Breast epithelium (tissue), 4 donors: ENCODE results near the gene ADAMTS19. TPM values are rescaled to one million over a fixed set of nuclear protein-coding genes. Genes with fewer than 3 reads are reported as not detected.

Experiments
- DNase-seq, 2 donors: peaks; one replicate each; pipeline ENCODE4 v3.0.0-alpha.2; 2019; ENCODE audit warnings: low spot score in 2 of 2
- H3K27ac ChIP-seq, 2 donors: fragments of 200-600 bp; sonication (generic) in 1 of 2; one replicate each; pipeline ENCODE4 v1.5.1; 2016 to 2019; ENCODE audit warnings: mild to moderate bottlenecking in 1 of 2
- H3K27me3 ChIP-seq, 2 donors: fragments of 200-600 bp; sonication (generic) in 1 of 2; one replicate each; pipeline versions ENCODE4 v1.5.1 to v1.6.0; 2017 to 2019; ENCODE audit warnings: control low read depth in 1 of 2, mild to moderate bottlenecking in 1 of 2
- H3K36me3 ChIP-seq: fragments of 200-600 bp; one replicate; pipeline ENCODE4 v1.5.1; 2019
- H3K4me1 ChIP-seq, 2 donors: fragments of 200-600 bp; sonication (generic); one replicate each; pipeline ENCODE4 v1.5.1; 2016 to 2019; ENCODE audit warnings: control low read depth in 1 of 2
- H3K4me3 ChIP-seq, 3 donors: fragments of 200-600 bp; sonication (generic); 1 replicate in 2 of 3; 2 replicates in 1 of 3; pipeline ENCODE4 v1.5.1; 2016 to 2019; ENCODE audit warnings: mild to moderate bottlenecking in 3 of 3, moderate library complexity in 2 of 3
- H3K9me3 ChIP-seq, 2 donors: fragments of 200-600 bp; sonication (generic) in 1 of 2; one replicate each; pipeline ENCODE4 v1.5.1; 2016 to 2019; ENCODE audit warnings: control low read depth in 1 of 2
- POLR2A ChIP-seq: fragments of 450-650 bp; IDR thresholded peaks from one replicate; pipeline ENCODE4 v1.6.1; 2016; ENCODE audit warnings: antibody characterized with exemption, mild to moderate bottlenecking, moderate library complexity
- POLR2AphosphoS5 ChIP-seq, 3 donors: sonication (generic); formaldehyde crosslinking; IDR thresholded peaks; one replicate each; pipeline ENCODE4 v1.6.1; 2017; ENCODE audit warnings: antibody characterized with exemption in 3 of 3
- intact Hi-C: fragments of 100-400 bp; cut with DNase I; formaldehyde crosslinking; loops from one replicate; pipeline ENCODE4 v1.15.1; 2023; ENCODE audit warnings: low total_unique reads
- total RNA-seq, 3 donors: library from RNA; depleted of rRNA; stranded (reverse); fragments of >200 nt; gene quantifications; one replicate each; pipeline ENCODE4 v1.1.0, GENCODE V29; 2016
- TF ChIP-seq, protein P1 (sequence below), 3 donors: fragments of 450-650 bp; IDR thresholded peaks; one replicate each; pipeline ENCODE4 v1.5.1; 2016 to 2017; ENCODE audit warnings: antibody characterized with exemption in 3 of 3, mild to moderate bottlenecking in 3 of 3, moderate library complexity in 3 of 3

Gene ADAMTS19
- total RNA-seq, 3 donors from 2014 or later: 0.29 to 0.98 TPM; not detected in 1

DNA sequence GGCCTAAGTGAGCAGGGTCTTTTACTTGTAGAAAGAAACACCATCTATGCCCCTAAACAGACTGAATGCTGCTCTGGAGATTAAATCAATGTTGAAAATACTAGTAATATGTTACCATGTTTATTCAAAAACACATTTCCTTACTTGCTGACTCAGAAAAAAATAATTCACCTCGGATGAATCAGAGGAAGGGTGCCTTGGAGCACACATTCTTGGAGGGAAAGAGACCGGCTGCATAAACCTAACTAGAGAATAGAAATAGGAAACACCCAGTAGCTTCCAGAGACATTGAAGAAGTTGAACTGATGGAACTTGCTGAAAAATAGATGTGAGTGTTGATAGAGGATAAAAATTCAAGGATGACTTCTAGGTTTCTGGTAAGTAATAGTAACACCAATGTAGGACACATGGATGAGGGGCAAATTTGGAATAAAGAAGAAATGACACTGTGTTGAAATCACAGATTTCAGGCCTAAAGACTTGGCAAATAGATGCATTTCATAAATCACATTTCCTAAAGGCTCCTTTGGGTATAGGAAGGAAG lies 210.9 kb downstream of the ADAMTS19 start:
- Histone ChIP-seq H3K9me3 (peaks cover 9 to 22% of the 10 kb centered on the region in 2 donors), H3K4me1 (no peaks in the 10 kb centered on the region), H3K27ac (no peak overlapping the region), H3K4me3 (no peak overlapping the region), H3K27me3 (no peaks in the 10 kb centered on the region), H3K36me3 (no peaks in the 10 kb centered on the region)
- TF ChIP-seq POLR2A (no peak), POLR2AphosphoS5 (IDR thresholded peaks at IDR 0.05) (no peak)
- TF ChIP-seq, protein P1, sequence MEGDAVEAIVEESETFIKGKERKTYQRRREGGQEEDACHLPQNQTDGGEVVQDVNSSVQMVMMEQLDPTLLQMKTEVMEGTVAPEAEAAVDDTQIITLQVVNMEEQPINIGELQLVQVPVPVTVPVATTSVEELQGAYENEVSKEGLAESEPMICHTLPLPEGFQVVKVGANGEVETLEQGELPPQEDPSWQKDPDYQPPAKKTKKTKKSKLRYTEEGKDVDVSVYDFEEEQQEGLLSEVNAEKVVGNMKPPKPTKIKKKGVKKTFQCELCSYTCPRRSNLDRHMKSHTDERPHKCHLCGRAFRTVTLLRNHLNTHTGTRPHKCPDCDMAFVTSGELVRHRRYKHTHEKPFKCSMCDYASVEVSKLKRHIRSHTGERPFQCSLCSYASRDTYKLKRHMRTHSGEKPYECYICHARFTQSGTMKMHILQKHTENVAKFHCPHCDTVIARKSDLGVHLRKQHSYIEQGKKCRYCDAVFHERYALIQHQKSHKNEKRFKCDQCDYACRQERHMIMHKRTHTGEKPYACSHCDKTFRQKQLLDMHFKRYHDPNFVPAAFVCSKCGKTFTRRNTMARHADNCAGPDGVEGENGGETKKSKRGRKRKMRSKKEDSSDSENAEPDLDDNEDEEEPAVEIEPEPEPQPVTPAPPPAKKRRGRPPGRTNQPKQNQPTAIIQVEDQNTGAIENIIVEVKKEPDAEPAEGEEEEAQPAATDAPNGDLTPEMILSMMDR (IDR thresholded peaks at IDR 0.05): no peak
- no peak for DNase-seq
- intact Hi-C loops: no loop called here

- Histone ChIP-seq H3K27me3 (no peaks in the 10 kb centered on the region), H3K4me3 (no peak overlapping the region), H3K9me3 (peaks cover 9 to 22% of the 10 kb centered on the region in 2 donors), H3K4me1 (no peaks in the 10 kb centered on the region), H3K27ac (no peak overlapping the region), H3K36me3 (no peaks in the 10 kb centered on the region)
- intact Hi-C loops: no loop called here
- TF ChIP-seq, protein P1 (IDR thresholded peaks at IDR 0.05): no peak
- TF ChIP-seq POLR2AphosphoS5 (IDR thresholded peaks at IDR 0.05) (no peak), POLR2A (no peak)
- DNase-seq: no peak
Observed at GRCh38 chr5:129672006-129672405, 211.9 kb downstream of the ADAMTS19 start.

GRCh38 chr5:129679671-129680070 lies 219.6 kb downstream of the ADAMTS19 start:
- Histone ChIP-seq H3K9me3 (no peaks in the 10 kb centered on the region), H3K27ac (no peak overlapping the region), H3K4me3 (no peak overlapping the region), H3K27me3 (no peaks in the 10 kb centered on the region), H3K4me1 (no peaks in the 10 kb centered on the region), H3K36me3 (no peaks in the 10 kb centered on the region)
- no peak for DNase-seq
- intact Hi-C loops: no loop called here
- TF ChIP-seq POLR2A (no peak), POLR2AphosphoS5 (IDR thresholded peaks at IDR 0.05) (no peak)
- TF ChIP-seq, protein P1 (IDR thresholded peaks at IDR 0.05): no peak

- DNase-seq: no peak
- no peak overlapping the region for H3K27ac ChIP-seq
- H3K27me3 ChIP-seq: no peaks in the 10 kb centered on the region
- H3K36me3 ChIP-seq: no peaks in the 10 kb centered on the region
- TF ChIP-seq POLR2A (no peak), POLR2AphosphoS5 (IDR thresholded peaks at IDR 0.05) (no peak)
- TF ChIP-seq, protein P1 (IDR thresholded peaks at IDR 0.05): no peak
- H3K4me3 ChIP-seq: no peak overlapping the region
- no peaks in the 10 kb centered on the region for H3K4me1 ChIP-seq
- H3K9me3 ChIP-seq: no peaks in the 10 kb centered on the region
- intact Hi-C loops: no loop called here
Observed at GRCh38 chr5:129687941-129688340, 227.8 kb downstream of the ADAMTS19 start.

- no peaks in the 10 kb centered on the region for H3K4me1 ChIP-seq
- H3K9me3 ChIP-seq: no peaks in the 10 kb centered on the region
- TF ChIP-seq, protein P1 (IDR thresholded peaks at IDR 0.05): no peak
- TF ChIP-seq POLR2AphosphoS5 (IDR thresholded peaks at IDR 0.05): no peak
- no peak for DNase-seq
- intact Hi-C loops: no loop called here
- H3K27ac ChIP-seq: no peak overlapping the region
- H3K27me3 ChIP-seq: no peaks in the 10 kb centered on the region
- no peaks in the 10 kb centered on the region for H3K36me3 ChIP-seq
- no peak overlapping the region for H3K4me3 ChIP-seq
Observed at GRCh38 chr5:129689045-129689444, 228.9 kb downstream of the ADAMTS19 start.
